Ecto neural progenitor cell (in vitro differentiated cells): ENCODE data around the gene CYP3A5.
"Not testable (repeated sequence)": the region's sequence is repeated elsewhere in the genome, so short reads cannot be mapped to it uniquely, and the experiment has no call there.

Source experiments
- DNase-seq: peaks from one replicate; pipeline ENCODE4 v3.0.0-alpha.2; 2018; ENCODE audit warnings: low spot score

CYP3A5 gene

DNA sequence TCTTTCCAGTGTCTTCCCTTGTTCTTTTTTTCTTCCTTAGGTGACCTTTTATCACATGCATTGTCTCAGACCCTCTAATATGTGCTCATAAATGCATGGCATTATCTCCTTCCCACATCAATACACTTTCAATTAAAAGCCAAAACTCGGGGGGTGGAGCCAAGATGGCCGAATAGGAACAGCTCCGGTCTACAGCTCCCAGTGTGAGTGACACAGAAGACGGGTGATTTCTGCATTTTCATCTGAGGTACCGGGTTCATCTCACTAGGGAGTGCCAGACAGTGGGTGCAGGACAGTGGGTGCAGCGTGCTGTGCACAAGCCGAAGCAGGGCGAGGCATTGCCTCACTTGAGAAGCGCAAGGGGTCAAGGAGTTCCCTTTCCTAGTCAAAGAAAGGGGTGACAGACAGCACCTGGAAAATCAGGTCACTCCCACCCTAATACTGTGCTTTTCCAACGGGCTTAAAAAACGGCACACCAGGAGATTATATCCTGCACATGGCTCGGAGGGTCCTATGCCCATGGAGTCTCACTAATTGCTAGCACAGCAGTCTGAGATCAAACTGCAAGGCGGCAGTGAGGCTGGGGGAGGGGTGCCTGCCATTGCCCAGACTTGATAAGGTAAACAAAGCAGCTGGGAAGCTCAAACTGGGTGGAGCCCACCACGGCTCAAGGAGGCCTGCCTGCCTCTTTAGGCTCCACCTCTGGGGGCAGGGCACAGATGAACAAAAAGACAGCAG lies 6.2 kb upstream of the CYP3A5 start:
- DNase-seq: not testable (repeated sequence)

- DNase-seq: no peak
Observed at GRCh38 chr7:99685129-99685758, 5.4 kb upstream of the CYP3A5 start.

DNA sequence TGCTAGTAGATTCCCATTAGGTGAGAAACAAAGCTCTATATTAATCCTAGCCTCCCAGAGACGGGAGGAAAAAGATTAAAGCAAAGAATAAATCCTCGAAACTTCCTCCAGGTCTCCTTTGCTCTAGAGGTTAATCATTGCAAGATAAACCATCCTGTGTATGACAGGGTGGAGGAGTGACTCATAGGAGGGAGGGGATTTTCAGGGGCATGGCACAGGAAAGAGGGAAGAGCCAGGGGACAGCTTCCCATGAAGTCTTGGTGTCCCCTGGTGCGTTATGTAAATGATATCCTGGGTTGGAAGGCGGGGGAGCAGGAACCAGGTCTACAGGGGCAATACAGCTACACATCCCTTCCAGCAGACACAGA lies 780 bp downstream of the CYP3A5 start:
- DNase-seq: no peak

- DNase-seq: no peak
Observed at GRCh38 chr7:99677648-99678045, 2.1 kb downstream of the CYP3A5 start.

DNA sequence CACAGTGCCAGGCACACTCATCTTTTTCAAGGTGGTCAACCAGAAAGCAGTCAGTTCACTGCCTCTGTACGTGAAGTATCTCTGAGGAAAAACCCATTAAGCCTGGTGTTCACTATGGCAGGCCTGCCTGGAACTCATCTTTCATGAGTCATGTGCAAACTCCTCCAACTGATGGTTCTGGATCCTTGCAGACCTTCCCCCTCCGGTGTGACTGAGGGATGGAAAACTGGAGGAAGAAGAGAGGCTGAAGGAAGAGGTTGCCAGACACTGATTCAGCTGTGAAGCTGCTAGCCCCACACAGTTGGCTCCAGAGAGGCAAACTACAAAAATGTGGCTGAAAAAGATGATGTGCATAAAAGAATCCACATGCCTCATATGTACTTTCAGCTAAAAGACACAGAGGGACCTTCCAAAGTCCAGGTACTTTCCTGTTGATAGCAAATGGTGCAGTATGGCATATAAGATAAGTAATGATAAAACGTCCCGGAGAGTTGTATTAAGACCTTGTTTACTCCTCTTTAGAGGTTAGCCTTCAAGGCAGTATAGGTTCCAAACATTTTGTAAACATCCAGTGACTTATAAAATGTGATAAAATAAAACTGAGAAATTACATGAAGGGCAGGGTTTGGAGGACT lies 2.7 kb downstream of the CYP3A5 start:
- DNase-seq: no peak

- no peak for DNase-seq
Observed at GRCh38 chr7:99674995-99675742, 4.6 kb downstream of the CYP3A5 start.

GRCh38 chr7:99672573-99672972 lies 7.2 kb downstream of the CYP3A5 start:
- no peak for DNase-seq

- DNase-seq: no peak
Observed at GRCh38 chr7:99669782-99670181, 10.0 kb downstream of the CYP3A5 start.

DNA sequence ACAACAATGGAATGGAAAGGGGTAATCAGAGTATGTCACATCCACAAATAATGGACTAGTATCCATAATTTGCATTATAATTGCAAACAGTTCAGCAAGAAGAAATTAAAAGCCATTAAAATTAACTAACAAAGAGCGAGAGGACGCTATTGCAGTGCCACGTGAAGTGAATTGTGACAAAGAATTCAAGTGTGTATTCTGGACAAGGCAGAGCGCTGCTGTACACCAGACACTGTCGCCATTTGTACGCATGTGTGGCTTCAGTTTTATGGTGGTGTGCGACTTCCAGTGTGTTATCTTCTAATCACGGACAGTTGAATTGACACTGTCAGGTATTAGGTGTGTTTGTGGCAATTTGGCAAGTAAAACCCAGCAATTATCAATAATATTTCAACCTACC lies 11.3 kb downstream of the CYP3A5 start:
- DNase-seq: no peak

DNA sequence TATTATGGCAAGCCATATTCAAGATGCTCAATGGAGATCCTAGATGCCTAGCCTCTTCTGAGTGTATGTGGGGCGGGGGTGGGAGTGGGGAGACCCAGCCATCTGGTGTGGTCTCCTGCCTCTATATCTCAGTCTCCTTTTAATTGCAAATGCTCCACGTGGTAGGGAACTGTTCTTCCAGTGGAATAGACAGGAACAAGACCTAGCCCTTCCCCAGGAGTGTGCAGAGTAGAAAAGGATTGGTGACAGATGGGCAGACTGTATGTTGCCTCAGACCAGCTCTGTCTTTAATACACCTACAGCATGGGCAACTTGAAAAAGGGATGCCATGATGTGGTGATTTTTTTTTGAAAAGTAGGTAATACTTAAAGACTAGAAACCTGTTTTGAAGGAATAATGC lies 12.6 kb downstream of the CYP3A5 start:
- DNase-seq: no peak

DNA sequence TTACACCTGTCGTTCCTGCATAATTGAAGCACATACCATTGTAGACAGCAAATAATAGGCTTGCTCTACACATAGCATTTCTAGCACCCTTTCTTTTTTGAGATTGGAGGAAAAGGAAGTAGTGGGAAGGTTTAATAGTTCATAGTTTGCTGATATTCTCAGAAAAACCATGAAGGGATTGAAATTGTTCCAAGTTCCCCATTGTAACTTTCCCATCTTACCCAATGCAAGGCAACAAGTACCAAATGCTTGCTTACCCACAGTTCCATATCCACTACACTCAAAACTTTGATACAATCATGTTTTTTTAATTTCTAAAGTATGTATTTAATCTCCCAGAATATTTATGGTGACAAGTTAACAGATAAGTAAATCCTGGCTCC lies 13.8 kb downstream of the CYP3A5 start:
- no peak for DNase-seq

GRCh38 chr7:99665312-99666012 lies 14.3 kb downstream of the CYP3A5 start:
- no peak for DNase-seq

- DNase-seq: not testable (repeated sequence)
Observed at GRCh38 chr7:99657879-99658278, 21.9 kb downstream of the CYP3A5 start.

- DNase-seq: not testable (repeated sequence)
Observed at GRCh38 chr7:99654626-99655025, 25.2 kb downstream of the CYP3A5 start.

GRCh38 chr7:99653754-99654153 lies 26.0 kb downstream of the CYP3A5 start:
- DNase-seq: no peak

DNA sequence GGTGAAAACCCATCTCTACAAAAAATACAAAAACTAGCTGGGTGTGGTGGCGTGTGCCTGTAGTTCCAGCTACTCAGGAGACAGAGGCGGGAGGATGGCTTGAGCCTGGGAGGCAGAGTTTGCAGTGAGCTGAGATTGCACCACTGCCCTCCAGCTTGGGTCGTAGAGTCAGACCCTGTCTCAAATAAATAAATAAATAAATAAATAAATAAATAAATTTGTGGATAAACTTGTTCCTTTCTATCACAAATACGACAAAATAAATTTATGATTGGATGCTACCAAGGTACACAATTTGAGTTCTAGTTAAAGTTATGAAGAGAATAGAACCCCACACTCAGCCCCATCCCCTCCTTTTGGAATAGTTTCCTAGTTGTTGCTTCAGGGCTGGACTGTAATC lies 26.5 kb downstream of the CYP3A5 start:
- DNase-seq: not testable (repeated sequence)

DNA sequence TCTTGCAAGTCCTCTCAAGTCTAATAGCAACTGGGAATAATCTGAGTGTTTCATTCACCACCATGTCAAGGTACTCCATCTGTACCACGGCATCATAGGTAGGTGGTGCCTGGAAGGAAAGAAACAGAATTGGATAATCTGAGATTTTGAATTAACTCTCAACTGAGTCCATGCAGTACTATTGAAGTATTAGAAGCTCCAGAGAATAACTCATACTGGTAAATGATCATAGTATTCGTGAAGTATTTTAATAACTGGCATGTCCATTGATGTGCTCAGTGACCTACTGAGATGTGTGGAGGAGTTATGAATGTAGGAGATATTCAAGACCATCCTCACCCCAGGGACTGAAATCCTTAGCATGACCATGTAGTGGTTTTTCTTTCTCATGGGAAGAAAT lies 27.1 kb downstream of the CYP3A5 start:
- DNase-seq: no peak

GRCh38 chr7:99651290-99651689 lies 28.5 kb downstream of the CYP3A5 start:
- DNase-seq: no peak

DNA sequence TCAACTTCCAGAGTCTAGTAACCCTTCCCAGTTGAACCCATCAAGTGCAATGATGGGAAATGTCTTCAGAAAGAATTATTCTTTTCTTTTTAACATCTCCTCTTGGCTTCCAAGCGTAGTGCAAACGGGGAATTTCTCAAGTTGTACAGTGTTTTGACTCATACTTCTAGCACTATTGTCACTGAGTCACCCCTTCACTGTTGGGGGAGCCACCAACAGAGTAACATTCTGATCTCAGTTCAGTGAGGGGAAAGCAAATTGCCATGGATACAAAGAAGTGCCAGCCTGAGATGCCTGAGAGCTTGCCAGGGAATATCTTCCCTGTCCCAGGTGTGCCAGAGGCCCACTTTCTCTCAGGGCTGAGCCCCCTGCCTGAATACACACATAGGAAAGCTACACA lies 31.0 kb downstream of the CYP3A5 start:
- no peak for DNase-seq

DNA sequence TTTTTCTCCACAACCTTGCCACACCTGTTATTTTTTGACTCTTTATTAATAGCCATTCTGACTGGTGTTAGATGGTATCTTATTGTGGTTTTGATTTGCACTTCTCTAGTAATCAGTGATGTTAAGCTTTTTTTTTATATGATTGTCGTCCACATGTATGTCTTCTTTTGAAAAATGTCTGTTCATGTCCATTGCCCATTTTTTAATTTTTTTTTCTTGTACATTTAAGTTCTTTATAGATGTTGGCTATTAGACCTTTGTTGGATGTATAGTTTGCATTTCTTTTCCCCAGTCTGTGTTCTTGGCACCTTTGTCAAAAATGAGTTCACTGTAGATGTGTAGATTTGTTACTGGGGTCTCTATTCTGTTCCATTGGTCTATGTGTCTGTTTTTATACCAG lies 34.2 kb downstream of the CYP3A5 start:
- no peak for DNase-seq

DNA sequence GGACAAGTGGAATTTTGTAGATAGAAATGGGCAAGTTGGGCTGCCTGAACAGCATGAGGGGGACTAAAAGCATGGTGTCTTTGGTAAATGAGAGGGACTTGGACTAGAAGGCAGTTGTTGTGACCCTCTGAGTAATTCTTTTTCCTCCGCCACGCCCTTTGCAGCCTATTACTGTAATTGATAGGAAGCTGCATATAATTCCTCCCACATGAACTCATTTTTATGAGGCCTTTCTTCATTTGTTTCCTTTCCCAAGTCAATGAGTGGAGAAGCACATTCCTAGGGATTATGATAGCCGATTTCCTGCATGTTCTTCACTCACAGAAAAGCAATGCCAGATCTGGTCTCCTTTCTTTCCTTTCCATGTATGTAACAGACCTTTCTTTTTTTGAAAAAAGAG lies 35.4 kb downstream of the CYP3A5 start:
- no peak for DNase-seq

- no peak for DNase-seq
Observed at GRCh38 chr7:99643464-99643863, 36.3 kb downstream of the CYP3A5 start.
